GM21717 (cell line): Measurements from ENCODE around the gene DYSF.

Source experiments
- ATAC-seq: cut with Tn5 transposase; IDR thresholded peaks from one replicate; pipeline ENCODE4 v1.9.1; 2021; ENCODE audit warnings: mild to moderate bottlenecking, moderate library complexity; ENCODE audit not compliant: unreplicated experiment

The DYSF gene

DNA sequence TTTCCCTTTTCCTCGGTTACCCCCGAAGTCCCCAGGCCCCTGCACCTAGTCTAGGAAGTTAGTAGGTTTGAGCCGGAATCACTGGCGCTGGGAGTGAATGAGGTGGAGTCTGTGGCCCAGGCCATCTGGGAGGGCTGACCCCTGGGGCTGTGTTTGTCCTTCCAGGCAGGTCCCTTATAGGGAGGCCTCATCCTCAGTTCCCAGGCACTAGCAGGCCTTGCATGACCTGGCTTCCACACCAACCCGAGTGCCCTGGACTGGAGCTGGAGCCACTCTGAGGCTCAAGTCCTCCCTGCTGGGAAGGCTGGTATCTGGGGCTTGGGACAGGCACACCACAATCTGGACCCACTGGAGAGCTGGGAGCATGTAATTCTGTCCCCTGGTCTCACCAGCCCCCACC lies 111.0 kb downstream of the DYSF start:
- no peak for ATAC-seq

DNA sequence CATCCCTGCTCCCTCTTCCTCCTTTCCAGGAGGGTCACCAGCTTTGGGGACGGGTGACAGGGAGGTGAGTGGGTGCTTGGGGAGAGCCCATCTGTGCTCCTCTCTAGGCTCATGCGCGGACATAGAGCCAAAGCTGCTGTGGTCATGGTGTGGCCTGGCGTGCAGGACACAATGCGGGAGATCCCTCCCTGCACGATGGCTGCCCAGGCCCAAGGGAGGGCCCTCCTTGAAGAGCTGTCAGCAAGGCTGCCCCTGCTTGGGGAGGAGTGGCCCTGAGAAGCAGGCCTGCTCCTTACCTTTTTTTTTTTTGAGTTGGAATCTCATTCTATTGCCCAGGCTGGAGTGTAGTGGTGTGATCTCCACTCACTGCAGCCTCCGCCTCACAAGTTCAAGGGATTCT lies 111.4 kb downstream of the DYSF start:
- ATAC-seq = no peak

DNA sequence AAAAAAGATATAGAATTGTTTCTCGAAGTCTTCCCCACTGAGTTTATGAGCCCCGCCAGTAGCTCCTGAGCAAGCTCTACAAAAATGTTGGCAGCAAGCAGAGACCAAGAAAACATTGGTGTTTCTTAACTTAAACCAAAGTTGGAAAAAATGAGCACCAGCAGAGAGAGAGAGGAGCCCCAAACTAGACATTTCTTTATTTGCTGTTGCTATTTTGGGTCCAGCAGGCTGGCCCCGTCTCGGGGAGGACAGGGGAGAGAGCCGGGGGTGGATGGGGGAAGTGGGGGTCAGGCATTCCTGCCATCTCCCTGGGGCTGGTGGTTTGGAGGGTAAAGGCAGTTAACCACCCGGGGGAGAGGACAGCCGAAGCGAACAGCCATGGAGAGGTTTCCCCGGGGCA lies 113.0 kb downstream of the DYSF start:
- no peak for ATAC-seq

DNA sequence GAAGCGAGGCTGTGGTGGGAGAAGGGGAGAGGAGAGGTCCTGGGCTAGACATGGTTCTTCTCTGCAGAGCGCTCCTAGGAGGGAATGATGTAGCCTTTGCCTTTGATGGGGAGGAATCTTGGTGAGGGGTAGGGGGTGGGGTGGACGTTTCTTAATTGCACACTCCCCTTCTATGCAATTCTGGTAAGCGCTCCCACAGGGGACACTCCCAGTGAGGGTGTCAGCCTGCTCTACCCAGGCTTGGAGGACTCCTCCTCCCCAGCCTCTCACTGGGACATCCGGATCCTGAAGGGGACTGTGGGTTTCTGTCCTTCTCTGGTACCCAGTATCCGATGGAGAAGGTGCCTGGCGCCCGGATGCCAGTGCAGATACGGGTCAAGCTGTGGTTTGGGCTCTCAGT lies 114.3 kb downstream of the DYSF start:
- ATAC-seq = no peak

DNA sequence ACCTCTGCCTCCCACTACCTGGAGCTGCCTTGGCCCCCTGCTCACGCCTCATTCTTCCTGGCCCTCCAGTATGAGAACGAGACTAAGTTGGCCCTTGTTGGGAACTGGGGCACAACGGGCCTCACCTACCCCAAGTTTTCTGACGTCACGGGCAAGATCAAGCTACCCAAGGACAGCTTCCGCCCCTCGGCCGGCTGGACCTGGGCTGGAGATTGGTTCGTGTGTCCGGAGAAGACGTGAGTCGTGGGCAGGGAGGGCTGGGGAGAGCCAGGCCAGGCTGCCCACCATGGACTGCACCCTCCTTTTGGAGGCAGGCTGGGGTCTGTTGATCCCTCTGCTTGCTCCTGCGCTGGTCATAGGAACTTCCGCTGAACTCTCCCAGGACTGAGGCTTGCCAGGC lies 114.7 kb downstream of the DYSF start:
- no peak for ATAC-seq

DNA sequence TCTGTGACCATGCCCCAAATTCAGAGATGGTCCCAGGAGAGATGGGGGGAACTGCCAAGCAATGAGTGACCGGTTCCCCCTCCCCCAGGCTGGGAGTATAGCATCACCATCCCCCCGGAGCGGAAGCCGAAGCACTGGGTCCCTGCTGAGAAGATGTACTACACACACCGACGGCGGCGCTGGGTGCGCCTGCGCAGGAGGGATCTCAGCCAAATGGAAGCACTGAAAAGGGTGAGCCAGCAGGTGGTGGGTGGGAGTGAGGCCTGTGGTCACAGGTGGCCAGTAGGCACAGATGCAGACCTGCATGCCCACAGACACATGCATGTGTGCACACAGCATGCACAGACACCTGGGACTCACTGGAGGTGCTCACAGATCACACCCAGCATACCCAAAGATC lies 117.2 kb downstream of the DYSF start:
- ATAC-seq = no peak

DNA sequence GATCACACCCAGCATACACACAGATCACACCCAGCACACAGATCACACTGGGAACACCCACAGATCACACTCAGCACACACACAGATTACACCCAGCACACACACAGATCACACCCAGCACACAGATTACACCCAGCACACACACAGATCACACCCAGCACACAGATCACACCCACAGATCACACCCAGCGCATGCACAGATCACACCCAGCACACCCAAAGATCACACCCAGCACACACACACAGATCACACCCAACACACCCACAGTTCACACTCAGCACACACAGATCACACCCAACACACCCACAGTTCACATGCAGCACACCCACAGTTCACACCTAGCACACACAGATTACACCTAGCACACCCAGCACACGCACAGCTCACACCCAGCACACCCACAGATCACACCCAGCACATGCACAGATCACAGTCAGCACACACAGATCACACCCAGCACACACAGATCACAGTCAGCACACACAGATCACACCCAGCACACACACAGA lies 117.6 kb downstream of the DYSF start:
- no peak for ATAC-seq

DNA sequence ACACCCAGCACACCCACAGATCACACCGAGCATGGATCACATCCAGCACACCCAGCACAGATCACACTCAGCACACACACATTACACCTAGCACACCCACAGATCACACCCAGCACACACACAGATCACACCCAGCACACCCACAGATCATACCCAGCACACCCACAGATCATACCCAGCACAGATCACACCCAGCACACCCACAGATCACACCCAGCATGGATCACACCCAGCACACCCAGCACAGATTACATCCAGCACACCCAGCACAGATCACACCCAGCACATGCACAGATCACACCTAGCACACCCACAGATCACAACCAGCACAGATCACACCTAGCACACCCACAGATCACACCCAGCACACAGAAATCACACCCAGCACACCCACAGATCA lies 118.6 kb downstream of the DYSF start:
- no peak for ATAC-seq

DNA sequence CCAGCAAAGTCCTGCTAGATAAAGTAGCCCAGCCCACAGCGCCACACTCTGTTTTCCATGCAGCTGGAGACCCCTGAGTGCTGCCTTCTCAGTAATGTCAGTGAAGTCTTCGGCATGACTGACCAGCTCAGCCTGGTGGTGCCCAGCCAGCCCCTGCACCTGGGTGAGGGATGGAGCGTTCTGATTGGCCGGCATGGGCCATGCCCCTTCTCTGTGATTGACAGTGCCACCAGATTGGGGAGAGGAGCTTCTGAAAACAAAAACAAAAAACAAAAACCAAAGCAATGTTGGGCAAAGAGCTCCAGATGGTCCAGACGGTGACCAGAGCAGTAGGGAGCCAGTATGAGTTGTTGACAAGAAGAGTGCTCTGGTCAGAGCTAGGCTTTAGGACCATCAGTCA lies 122.6 kb downstream of the DYSF start:
- no peak for ATAC-seq

DNA sequence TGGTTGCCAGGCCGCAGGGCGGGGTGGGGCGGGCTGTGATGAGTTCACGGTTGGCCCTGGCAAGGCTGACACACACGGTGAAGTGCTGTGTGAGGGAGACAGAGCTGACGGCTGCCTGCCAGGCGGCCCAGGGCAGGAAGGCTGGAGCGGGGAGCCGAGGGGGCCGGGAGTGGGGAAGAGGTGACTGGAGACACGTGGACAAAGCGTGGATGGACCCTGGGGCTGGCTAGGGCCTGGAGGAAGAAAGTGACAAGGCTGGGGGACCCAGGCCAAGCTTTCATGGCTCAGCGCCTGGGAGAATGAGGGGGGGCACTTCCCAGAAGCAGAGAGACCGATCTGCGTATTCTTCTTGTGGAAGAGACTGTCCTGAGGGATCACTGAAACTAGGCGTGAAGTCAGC lies 123.2 kb downstream of the DYSF start:
- no peak for ATAC-seq

DNA sequence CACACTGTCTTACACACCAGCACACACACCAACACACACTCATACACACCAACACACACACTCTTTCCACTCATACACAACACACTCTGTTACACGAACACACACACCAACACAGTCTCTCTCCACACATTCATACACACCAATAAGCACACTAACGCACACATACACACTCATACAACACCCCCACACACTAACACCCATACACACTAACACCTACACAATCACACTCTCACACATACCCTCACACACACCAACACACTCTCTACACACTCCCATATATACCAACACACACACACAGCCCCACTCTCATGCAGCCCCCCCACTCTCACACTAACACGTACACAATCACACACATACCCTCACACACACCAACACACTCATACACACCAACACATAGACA lies 123.8 kb downstream of the DYSF start:
- ATAC-seq = no peak

DNA sequence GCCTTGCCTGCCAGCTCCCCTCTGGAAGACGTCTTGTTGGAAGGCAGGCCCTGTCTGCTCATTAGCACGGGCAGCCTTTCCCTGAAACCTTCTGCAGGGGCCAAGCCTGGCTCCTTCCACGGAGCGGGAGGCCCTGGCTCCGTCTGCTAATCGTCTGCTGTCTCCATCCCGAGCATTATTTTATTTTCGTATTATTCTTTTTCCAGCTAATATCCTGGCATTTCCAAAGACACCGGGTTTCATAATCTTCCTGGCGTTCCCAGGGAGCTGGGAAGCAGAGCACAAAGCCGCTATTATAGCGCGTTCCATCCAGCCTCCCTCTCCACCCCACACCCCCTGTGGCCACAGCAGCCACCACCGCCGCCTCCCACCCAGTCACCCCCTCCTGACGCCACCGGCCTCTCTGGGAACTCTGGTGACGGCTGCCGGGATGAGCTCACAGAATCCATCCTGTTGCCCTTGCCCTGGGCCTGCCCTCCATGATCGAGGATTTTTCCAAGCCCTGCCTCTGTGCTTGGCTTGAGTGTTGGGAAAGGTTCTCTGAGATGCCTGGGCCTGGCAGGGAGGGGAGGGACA lies 125.5 kb downstream of the DYSF start:
- no peak for ATAC-seq

DNA sequence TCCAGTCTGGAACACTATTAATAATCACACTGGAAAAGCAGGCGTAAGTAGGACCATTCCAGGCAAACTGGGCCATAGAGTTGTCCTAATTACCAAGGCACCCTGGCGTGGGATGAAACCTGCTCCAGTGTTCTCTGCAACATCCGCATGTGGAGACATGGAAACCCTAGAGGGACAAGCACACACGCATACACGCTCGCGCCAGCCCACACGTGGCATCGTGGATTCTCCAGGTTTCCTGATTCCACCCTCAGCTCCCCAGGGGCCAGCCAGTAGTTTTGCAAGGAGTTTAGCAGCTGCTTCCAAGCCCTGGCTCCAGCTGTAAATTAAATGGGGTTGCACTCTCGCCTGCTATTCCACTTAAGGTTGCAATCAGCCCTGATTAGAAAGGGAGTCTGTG lies 127.7 kb downstream of the DYSF start:
- ATAC-seq = no peak

DNA sequence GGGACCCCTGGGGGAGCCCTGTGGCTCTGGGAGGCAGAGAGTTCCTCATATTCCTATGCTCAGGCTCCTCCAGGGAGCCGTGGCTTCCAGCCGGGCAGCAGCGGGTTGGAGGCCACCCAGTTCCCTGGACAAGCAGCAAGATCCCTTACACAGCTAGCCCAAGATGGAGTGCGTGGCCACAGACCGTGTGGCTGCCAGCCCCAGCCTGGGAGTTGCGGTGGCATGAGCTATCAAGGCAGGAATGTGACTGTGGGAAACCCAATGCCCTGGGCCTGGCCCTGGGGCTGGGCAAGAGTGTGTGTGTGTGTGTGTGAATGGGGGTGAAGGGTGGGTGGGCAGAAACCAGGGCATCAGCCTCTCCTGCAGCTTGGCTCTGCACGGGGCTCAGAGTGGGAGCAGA lies 130.5 kb downstream of the DYSF start:
- ATAC-seq = no peak

DNA sequence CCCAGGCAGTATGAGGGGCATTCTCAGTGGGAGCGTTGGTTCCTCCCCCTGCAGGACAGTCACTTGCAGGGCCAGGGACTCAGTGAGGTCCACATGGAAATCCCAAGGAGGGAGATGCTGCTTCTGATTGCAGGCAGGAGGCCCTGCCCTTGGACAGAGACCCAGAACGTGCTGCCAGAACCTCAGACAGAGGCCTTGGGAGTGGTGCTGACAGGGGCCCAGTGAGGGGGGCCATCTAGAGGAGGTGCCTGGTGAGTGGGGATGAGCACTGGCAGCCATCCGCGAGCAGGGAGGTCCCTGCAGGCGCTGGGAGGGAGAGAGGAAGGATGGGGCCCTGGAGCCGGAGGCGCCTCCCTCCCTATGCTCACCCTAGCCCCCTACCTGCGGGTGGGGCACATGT lies 133.1 kb downstream of the DYSF start:
- ATAC-seq = no peak

DNA sequence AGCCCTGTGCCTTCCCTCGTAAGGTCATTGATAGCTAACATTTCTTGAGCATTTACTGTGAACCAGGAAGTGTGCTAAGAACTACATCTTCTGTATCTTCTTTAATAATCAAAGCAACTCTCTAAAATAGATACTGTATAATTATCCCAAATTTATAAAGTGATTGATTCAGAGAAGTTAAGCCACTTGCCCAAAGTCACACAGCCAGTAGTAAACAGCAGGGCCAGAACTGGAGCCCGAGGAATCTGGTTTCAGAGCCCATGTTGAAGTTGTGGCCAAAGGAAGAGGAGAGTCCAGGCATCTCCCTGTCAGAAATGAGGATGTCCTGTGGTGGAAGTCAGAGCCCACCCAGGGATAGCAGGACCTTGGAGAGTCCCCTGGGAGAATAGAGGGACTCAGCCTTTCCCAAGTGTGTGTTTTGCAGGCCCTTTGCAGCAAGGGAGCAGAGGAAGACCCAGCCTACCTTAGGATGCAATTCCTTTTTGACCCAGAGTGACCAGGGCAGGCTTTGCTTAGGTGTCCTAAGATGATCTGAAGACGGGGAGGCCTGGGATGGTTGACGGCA lies 134.2 kb downstream of the DYSF start:
- no peak for ATAC-seq

DNA sequence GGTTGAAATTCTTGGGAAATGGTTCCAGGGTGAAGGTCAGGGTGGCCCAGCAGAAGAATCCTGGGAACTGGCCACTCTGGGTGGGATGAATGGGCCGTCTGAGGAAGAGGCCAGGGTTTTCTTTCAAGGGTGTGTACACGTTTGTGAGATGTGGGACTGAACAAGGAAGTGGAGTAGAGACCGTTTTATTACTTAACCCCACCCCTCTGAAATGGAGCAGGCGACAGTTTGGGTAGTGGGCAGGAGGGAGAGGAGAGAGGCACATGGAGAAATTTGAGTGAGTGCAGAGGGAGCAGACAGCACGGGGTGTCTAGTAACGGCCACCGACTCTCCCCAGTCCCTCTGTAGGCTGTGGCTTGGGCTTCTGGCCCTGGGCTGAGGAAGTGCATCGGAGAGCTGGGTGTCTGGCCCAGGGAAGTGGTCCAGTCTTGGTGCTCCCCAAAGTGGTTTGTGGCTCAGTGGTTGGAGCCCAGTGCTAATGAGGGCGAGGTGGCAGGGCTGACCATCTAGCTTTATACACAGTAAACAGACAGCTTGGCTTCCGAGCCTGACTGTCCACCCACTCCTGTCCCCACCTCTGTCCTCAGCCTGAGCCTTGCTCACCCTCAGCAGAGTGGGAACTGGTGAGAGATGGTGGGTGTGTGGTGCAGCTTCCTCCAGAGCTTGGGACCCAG lies 135.3 kb downstream of the DYSF start:
- ATAC-seq = no peak

DNA sequence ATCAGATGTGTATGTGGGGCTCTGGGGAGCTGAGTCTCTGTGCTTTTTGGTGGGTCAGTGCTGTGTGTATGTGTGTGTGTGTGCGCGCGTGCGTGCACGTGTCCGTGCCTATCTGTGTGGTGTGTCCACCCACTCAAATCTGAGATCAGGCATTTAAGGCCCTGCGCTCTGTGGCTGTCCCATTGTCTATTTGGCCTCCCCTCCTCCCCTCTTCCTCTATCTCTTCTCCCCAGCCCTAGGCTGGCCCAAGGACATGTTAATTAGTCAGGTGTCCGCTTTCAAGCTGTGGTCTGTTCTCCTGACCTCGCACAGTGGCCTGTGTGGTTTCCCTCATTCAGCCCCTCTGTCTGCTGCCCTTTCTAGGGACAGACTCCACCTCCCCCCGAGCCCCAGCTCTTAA lies 136.4 kb downstream of the DYSF start:
- no peak for ATAC-seq

DNA sequence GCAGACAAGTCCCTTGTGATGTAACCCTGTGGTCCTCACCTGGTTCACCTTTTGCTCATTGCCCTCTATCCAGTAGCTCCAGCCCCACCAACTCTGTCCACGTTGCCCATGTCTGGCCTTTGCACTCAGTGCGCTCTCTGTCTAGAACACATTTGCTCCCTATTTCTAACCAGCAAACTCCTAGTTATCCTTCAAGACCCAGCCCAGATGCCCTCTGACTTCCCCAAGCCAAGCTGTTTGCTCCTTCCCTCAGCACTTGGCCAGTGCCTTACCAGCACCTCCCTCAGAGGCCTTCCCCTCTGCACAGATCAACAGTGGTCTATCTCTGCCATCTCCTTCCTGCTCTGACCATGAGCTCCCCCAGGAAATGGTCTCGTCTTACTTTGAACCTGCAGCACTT lies 137.7 kb downstream of the DYSF start:
- no peak for ATAC-seq

DNA sequence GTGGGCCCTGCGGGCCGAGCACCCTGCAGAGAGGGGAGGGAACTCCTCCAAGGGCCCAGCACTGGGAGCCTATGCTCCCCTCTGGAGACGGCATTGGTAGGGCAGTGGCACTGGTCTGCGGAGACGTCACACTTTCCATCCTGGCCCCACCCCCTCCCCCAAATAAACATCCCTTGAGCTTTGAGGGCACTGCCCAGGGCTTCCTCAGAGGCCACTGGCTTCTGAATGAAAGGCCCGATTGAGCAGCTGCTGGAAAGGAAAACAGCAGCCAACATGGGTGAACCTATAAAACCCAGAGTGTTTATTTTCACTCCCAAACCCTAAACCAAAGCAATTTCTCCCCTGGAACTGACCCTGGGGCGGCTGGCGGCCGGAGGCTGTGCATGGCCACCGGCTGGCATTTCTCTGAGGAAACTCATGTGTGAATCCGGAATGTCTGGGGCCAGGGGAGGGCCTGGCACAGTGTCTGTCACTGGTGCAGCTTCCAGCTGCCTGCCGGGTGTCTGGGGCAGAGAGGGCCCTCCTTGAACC lies 138.9 kb downstream of the DYSF start:
- ATAC-seq = no peak

DNA sequence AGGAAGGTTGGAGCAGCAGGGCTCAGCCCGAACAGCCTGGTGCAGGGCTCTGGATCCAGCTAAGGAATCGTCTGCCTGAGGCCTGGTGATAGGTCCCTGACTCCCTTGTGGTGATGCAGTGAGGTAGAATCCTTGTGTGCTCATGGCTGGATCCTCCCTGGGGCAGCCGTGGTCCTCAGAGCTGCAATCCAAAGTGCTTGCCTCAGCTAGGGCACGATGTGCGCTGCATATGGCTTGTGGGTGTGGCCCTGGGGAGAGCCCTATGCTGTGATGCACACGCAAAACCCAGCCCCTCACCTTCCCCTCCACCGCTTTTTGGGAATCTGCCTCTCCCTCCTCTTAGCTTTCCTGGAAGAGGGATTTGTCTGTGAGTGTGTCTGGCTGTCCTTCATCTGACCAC lies 142.2 kb downstream of the DYSF start:
- ATAC-seq = no peak

DNA sequence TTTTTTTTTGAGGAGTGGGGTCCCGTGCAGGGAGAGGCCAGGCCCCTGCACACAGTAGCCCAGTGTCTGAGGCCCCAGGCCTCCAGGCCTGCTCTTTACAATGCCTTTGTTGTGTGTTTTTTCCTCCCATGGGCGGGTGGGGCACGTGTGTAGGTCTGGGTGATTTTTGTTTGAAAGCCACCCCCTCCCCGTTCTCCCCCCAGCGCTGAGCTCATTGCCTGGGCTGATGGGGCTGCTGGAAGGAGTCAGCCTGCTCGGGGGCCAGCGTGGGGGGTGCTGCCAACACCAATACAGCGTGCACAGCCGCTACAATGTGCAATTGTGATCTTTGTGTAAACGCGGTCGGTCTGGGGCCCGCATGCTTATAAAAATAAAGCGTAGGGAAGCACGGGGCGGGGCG lies 142.7 kb downstream of the DYSF start:
- no peak for ATAC-seq
